Gastrocnemius medialis (tissue), 4 donors: ENCODE data around the gene PACS2. TPM values are rescaled to one million over a fixed set of nuclear protein-coding genes. Genes with fewer than 3 reads are reported as not detected.
"Not testable (repeated sequence)": the region's sequence is repeated elsewhere in the genome, so short reads cannot be mapped to it uniquely, and the experiment has no call there.

Experiments
- ATAC-seq, 2 donors: fragments of 150-250 bp; one replicate each; pipeline ENCODE4 v1.9.1; 2016
- DNase-seq, 2 donors: peaks; one replicate each; pipeline ENCODE4 v3.0.0-alpha.2; 2019
- H3K27ac ChIP-seq, 4 donors: fragments of 200-600 bp; sonication (generic); 1 replicate in 1 of 4; 2 replicates in 3 of 4; pipeline ENCODE4 v1.5.1; 2016 to 2018; ENCODE audit warnings: mild to moderate bottlenecking in 2 of 4, moderate library complexity in 1 of 4
- H3K27me3 ChIP-seq, 3 donors: fragments of 200-600 bp; sonication (generic) in 2 of 3; 1 replicate in 1 of 3; 2 replicates in 2 of 3; pipeline versions ENCODE4 v1.5.1 to v1.6.0; 2016 to 2019; ENCODE audit warnings: mild to moderate bottlenecking in 1 of 3, moderate library complexity in 1 of 3
- H3K36me3 ChIP-seq, 2 donors: fragments of 200-600 bp; sonication (generic) in 1 of 2; one replicate each; pipeline ENCODE4 v1.5.1; 2017 to 2018
- H3K4me1 ChIP-seq, 2 donors: fragments of 200-600 bp; sonication (generic) in 1 of 2; one replicate each; pipeline ENCODE4 v1.5.1; 2016 to 2017; ENCODE audit warnings: mild to moderate bottlenecking in 2 of 2
- H3K4me3 ChIP-seq, 4 donors: fragments of 200-600 bp; sonication (generic) in 3 of 4; 1 replicate in 1 of 4; 2 replicates in 3 of 4; pipeline ENCODE4 v1.5.1; 2016 to 2019; ENCODE audit warnings: mild to moderate bottlenecking in 2 of 4
- H3K9me3 ChIP-seq, 3 donors: fragments of 200-600 bp; sonication (generic) in 2 of 3; 1 replicate in 1 of 3; 2 replicates in 2 of 3; pipeline ENCODE4 v1.5.1; 2016 to 2019
- POLR2A ChIP-seq, 2 donors: fragments of 450-650 bp; IDR thresholded peaks; one replicate each; pipeline ENCODE4 v1.6.1; 2017; ENCODE audit warnings: antibody characterized with exemption in 2 of 2, mild to moderate bottlenecking in 2 of 2, moderate library complexity in 2 of 2
- in situ Hi-C, 4 donors: fragments of 200-750 bp; cut with MboI; loops; one replicate each; pipeline versions ENCODE4 v1.15.0 to v1.8.0; 2017; ENCODE audit warnings: low sequenced_read_pairs in 4 of 4
- intact Hi-C: fragments of 100-400 bp; cut with DNase I; formaldehyde crosslinking; loops from one replicate; pipeline ENCODE4 v1.15.1; 2023; ENCODE audit warnings: low total_unique reads
- total RNA-seq, 4 donors: library from RNA; depleted of rRNA; stranded (reverse); fragments of >200 nt; gene quantifications; one replicate each; pipeline versions ENCODE4 v1.1.0 to v1.2.3, GENCODE V29; 2016
- TF ChIP-seq, protein P1 (sequence below), 5 experiments: fragments of 450-650 bp in 3 of 5; fragments of 200-600 bp in 2 of 5; sonication (generic) in 2 of 5; IDR thresholded peaks in 4 of 5; conservative IDR thresholded peaks in 1 of 5; 1 replicate in 4 of 5; 2 replicates in 1 of 5; pipeline ENCODE4 v1.5.1; 2016 to 2019; ENCODE audit warnings: antibody characterized with exemption in 5 of 5, mild to moderate bottlenecking in 3 of 5, moderate library complexity in 3 of 5

The PACS2 gene
- total RNA-seq, 4 donors from 2014 or later, result 81.0 to 115 (median 93.1) TPM

DNA sequence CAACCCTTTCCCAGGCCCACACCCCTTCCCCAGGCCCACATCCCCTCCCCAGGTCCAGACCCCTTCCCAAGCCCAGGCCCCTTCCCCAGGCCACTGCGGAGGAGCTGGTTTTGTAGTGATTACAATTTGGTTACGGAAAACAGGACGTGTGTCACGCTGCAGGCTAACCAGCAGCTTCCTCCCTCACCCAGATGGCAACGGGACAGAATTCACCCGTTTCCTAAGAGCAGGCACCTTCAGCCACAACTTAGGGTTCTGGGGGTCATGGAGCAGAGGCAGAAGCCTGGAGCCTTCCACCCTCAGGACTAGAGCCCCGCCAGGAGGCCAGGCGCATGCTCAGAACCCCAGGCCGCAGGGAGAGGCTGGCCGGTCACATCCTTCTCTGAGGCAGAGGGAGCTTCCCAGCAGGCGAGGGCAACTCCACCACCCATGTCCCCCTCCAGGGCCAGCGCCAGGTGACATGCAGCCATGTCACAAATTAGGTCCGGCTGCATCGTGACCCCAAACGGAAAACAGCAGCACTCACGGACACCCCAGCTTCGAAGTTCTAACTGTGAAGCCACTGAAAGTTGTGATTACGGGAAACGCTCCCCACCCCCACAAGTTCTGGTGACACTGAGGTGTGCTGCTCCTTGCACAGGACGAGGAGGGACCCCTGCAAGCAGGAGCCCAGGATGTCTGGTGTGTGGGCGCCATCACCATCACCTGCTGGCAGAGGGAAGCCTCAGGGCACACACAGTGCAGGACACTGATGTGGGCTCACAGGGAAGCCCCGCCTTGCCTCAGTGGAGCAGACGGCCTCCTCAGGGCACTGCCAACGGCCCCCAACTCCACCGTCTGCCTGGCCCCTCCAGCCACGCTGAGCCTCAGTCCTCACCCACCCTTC, 21.5 kb upstream of the PACS2 start:
- H3K27me3 ChIP-seq, result no peaks in the 10 kb centered on the region
- no peaks in the 10 kb centered on the region for H3K36me3 ChIP-seq
- ATAC-seq (no peak), DNase-seq (no peak)
- no peaks in the 10 kb centered on the region for H3K9me3 ChIP-seq
- in situ Hi-C loops, result no loop called here
- intact Hi-C loops, result no loop called here
- no peak for TF ChIP-seq POLR2A (IDR thresholded peaks at IDR 0.05)
- TF ChIP-seq, protein P1, sequence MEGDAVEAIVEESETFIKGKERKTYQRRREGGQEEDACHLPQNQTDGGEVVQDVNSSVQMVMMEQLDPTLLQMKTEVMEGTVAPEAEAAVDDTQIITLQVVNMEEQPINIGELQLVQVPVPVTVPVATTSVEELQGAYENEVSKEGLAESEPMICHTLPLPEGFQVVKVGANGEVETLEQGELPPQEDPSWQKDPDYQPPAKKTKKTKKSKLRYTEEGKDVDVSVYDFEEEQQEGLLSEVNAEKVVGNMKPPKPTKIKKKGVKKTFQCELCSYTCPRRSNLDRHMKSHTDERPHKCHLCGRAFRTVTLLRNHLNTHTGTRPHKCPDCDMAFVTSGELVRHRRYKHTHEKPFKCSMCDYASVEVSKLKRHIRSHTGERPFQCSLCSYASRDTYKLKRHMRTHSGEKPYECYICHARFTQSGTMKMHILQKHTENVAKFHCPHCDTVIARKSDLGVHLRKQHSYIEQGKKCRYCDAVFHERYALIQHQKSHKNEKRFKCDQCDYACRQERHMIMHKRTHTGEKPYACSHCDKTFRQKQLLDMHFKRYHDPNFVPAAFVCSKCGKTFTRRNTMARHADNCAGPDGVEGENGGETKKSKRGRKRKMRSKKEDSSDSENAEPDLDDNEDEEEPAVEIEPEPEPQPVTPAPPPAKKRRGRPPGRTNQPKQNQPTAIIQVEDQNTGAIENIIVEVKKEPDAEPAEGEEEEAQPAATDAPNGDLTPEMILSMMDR (IDR thresholded peaks at IDR 0.05 in 4 of 5, conservative IDR thresholded peaks at IDR 0.05 in 1 of 5), result no peak
- H3K4me3 ChIP-seq, result no peak overlapping the region
- peaks cover 20 to 23% of the 10 kb centered on the region in 2 donors for H3K4me1 ChIP-seq
- no peak overlapping the region for H3K27ac ChIP-seq

DNA sequence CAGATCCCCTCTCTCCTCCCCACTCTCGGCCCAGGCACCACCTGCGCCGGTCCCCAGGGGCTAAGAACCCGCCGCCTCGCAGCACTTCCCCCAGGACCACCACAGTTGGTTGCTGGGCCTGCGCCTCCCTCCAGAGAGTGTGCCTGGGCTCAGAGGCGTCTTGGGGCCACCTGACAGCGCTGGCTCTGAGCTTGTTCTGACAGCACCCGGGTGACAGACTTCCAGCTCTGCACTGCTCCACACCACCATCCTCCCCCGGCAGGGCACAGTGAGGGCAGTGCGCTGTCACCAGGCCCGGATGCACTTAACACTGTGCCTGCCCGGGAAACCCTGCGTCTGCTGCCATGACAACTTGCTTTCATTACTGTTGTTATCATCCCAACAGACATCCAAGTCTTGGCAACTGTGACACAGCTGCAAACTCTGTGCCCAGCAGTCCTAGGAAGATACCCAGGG, 20.4 kb upstream of the PACS2 start:
- H3K27me3 ChIP-seq, result no peaks in the 10 kb centered on the region
- no peaks in the 10 kb centered on the region for H3K36me3 ChIP-seq
- no peaks in the 10 kb centered on the region for H3K9me3 ChIP-seq
- in situ Hi-C loops, result no loop called here
- H3K4me1 ChIP-seq, result peaks cover 24 to 28% of the 10 kb centered on the region in 2 donors
- DNase-seq (no peak), ATAC-seq (no peak)
- H3K4me3 ChIP-seq, result no peak overlapping the region
- intact Hi-C loops, result no loop called here
- H3K27ac ChIP-seq, result no peak overlapping the region
- no peak for TF ChIP-seq POLR2A (IDR thresholded peaks at IDR 0.05)
- TF ChIP-seq, protein P1 (IDR thresholded peaks at IDR 0.05 in 4 of 5, conservative IDR thresholded peaks at IDR 0.05 in 1 of 5), result no peak

DNA sequence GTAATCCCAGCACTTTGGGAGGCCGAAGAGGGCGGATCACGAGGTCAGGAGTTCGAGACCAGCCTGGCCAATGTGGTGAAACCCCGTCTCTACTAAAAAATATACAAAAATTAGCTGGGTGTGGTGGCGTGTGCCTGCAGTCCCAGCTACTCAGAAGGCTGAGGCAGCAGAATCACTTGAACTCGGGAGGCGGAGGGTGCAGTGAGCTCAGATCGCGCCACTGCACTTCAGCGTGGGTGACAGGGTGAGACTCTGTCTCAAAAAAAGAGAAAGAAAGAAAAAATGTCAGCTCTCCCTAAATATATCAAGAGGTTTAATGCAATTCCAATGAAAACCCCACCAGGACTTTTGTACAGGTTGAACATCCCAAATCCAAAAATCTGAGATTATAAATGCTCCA, 17.2 kb upstream of the PACS2 start:
- DNase-seq, H3K36me3 ChIP-seq, intact Hi-C loops, H3K27ac ChIP-seq, ATAC-seq, H3K9me3 ChIP-seq, H3K4me3 ChIP-seq, in situ Hi-C loops, H3K27me3 ChIP-seq: not testable (repeated sequence)
- peaks cover 32 to 37% of the 10 kb centered on the region in 2 donors for H3K4me1 ChIP-seq

DNA sequence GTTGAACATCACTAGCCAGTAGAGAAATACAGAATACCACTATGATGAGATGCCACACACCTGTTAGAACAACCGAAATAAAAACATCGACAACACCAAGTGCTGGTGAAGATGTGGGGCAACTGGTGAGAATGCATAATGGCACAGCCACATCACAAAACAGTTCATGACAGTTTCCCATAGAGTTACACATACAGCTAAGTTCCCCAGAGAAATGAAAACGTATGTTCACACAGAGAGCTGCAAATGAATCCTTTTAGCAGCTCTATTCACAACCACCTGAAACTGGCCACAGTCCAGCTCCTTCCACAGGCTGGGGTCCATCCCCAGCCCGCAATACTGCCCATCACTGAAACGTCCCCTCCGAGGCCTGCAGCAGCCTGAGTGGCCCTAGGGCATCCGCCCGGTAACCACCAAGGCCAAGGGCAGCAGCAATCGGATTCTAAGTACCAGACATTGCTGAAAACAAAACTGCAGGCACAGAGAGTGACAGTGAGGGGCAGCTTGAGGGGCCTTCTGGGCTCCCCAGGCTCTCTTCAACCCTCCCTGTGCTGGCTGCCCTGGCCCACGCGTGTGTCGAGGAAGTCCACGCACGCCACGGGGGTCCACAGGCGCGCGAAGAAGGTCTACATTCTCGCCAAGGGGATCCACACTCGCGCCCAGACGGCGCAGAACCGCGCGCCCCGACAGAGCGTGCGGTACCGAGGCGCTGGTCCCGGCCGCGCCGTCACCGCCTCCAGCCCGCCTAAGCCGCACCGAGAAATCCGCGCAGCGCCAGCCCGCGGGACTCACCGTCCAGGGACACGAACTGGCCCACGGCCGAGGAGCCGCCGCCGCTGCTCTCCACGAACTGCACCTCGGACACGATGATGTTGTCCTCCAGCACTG, 14.7 kb upstream of the PACS2 start:
- TF ChIP-seq, protein P1 (IDR thresholded peaks at IDR 0.05 in 4 of 5, conservative IDR thresholded peaks at IDR 0.05 in 1 of 5), result no peak
- no peak for TF ChIP-seq POLR2A (IDR thresholded peaks at IDR 0.05)
- no peaks in the 10 kb centered on the region for H3K36me3 ChIP-seq
- H3K27me3 ChIP-seq, result no peaks in the 10 kb centered on the region
- peaks cover 12 to 15% of the 10 kb centered on the region in 2 donors for H3K4me1 ChIP-seq
- DNase-seq, result no peak
- peak overlapping the region; percentile 69 to 97 (median 75) for H3K4me3 ChIP-seq
- no peaks in the 10 kb centered on the region for H3K9me3 ChIP-seq
- in situ Hi-C loops (no loop called here), intact Hi-C loops (loop anchor here (10.0 kb wide), 1 partner anchor 115 kb away; the partner anchor contains the start of gene MTA1)
- H3K27ac ChIP-seq, result peak overlapping the region; percentile 90 to 99 (median 94)
- peak; percentile 20 to 23 for ATAC-seq
